22Rv1 (cell line): ENCODE data around the gene CMTM8.

Experiments
- H3K27ac ChIP-seq: fragments of 450-650 bp; 2 replicates; pipeline ENCODE4 v1.5.1; 2017
- ZFX ChIP-seq: fragments of 450-650 bp; IDR thresholded peaks from 2 replicates; pipeline ENCODE4 v1.6.1; 2017; ENCODE audit warnings: antibody characterized with exemption, borderline replicate concordance
- TF ChIP-seq, protein P1 (sequence below): fragments of 450-650 bp; IDR thresholded peaks from 2 replicates; pipeline ENCODE4 v1.5.1; 2017; ENCODE audit warnings: mild to moderate bottlenecking

Gene CMTM8

DNA sequence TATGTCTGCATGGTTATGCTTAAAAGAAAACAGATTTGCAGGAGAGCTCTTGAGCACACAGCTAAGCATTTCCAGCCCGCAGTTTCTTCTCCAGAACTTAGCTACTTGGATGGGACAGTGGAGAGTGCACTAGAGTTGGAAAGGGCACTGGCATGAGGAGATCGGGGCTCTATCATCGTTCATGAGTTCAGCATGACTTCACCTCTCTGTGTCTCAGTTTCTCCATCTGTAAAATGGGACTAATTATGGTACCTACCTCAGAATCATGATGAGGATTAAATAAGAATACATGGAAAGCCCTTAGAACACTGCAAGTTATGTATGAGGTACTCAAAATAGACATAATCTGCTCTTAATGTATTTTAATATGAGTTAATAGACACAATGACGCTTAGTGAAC lies 69.9 kb downstream of the CMTM8 start:
- no peak overlapping the region for H3K27ac ChIP-seq
- TF ChIP-seq, protein P1, sequence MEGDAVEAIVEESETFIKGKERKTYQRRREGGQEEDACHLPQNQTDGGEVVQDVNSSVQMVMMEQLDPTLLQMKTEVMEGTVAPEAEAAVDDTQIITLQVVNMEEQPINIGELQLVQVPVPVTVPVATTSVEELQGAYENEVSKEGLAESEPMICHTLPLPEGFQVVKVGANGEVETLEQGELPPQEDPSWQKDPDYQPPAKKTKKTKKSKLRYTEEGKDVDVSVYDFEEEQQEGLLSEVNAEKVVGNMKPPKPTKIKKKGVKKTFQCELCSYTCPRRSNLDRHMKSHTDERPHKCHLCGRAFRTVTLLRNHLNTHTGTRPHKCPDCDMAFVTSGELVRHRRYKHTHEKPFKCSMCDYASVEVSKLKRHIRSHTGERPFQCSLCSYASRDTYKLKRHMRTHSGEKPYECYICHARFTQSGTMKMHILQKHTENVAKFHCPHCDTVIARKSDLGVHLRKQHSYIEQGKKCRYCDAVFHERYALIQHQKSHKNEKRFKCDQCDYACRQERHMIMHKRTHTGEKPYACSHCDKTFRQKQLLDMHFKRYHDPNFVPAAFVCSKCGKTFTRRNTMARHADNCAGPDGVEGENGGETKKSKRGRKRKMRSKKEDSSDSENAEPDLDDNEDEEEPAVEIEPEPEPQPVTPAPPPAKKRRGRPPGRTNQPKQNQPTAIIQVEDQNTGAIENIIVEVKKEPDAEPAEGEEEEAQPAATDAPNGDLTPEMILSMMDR: no peak
- TF ChIP-seq ZFX: no peak

DNA sequence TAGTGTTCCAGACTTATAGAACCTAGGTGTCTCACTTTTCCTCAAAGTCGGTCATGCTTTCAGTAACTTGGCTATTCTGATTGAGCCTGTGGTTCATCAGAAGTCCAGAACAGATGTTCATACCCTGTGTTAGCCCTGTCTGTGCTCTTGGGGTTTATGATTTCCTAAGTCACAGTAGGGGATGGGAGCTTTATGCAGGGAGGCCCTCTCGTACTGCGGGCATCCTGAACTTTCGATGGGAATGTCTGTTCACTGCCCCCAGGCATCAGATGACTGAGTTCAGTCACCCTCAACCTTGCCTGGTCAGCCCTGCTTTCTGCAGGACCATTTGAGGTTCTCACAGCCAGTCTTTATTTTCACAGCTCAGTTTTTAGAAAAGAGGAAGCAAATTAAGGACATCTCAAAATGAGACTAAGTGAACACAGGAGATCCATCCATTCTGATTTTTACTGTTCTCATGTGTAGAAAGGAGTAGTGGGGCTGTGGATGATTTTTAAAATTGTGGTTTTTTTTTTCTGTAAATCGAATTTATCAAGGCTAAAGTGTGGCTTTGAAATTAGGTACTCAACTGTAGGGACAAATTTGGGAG lies 71.3 kb downstream of the CMTM8 start:
- H3K27ac ChIP-seq: no peak overlapping the region
- no peak for TF ChIP-seq ZFX
- TF ChIP-seq, protein P1: no peak

DNA sequence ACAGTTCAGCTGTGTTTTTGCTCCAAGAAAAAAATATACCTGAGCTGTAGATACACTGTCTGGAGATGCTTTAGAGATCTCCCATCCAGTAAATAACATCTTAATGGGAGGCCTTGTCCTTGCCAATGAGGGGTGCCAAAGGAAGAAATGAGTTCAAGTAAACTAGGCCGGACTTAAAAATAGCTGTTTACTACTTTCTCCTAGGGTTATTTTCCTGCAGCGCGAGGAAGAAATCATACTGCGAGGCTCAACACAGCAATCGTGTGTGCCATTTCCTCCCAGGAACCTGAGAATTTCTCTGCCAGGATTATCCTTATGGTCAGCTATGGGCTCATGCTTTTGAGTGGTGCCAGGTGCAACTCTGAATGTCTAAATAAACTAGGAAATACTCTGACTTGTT lies 71.9 kb downstream of the CMTM8 start:
- no peak overlapping the region for H3K27ac ChIP-seq
- no peak for TF ChIP-seq ZFX
- TF ChIP-seq, protein P1: no peak

DNA sequence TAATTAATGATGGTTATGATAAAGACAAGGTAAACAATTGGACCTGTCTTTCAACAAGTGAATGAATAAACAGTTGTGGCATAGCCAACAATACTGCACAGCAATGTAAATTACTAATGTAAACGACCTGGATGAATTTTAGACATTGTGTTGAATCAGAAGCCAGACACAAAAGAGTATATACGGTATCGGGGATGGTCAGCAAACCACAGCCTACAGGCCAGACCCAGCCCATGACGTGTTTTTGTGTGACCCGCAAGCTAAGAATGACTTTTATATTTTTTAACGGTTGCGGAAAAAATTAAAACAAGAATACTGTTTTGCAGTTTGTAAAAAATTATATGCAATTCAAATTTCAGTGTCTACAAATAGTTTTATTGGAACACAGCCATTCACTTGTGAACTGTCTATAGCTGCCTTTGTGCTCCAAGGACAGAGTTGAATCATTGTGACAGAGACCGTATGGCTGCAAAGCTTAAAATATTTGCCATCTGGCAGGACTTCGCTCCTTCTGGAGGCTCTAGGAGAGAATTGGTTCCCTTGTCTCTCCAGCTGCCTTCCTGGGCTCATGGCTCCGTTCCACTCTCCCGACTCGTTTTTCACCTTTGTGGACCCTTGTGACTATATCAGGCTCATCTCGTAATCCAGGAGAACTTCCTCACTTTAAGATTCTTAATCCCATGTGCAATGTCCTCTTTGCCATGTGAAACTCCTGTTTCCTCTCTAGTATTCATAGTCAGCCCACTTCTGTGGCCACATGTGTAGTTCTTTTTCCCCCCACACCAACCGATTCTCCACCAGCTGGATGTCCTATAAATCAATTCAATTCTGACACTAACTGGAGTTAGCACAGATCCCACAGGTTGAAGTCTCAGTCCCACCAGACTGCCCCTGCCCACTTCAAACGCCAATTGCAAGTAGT lies 72.7 kb downstream of the CMTM8 start:
- no peak overlapping the region for H3K27ac ChIP-seq
- TF ChIP-seq, protein P1: no peak
- no peak for TF ChIP-seq ZFX

DNA sequence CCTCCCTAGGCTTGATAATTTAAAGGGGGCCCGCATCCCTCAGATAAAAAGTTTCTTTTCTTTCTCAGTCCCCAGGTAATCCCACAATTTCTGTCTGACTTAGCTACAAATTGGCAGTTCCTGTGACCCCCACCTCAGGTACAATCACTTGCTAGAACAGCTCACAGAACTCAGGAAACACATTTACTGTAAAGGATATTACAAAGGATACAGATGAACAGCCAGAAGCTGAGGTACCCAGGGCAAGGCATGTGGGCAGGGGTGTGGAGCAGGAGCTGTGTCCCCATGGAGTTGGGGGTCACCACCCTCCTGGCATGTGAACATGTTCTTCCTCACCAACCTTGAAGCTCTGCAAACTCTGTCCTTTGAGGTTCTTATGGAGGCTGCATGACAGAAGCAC lies 73.8 kb downstream of the CMTM8 start:
- no peak overlapping the region for H3K27ac ChIP-seq
- TF ChIP-seq, protein P1: no peak
- TF ChIP-seq ZFX: no peak

DNA sequence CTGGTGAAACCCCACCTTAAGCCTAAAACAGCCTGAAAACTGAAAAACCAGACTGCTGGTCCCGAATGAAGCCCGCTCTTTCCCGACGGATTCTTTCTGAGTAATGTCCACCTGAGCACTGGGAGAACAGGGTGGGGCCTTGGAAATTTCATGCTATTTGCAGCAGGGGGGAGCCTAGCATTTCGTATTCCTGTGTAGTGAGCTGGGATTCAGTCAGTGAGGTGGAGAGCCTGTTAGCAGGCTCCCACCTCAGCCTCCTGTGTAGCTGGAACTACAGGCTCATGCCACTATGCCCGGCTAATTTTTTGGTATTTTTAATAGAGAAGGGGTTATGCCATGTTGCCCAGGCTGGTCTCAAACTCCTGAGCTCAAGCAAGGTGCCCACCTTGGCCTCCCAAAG lies 74.7 kb downstream of the CMTM8 start:
- H3K27ac ChIP-seq: no peak overlapping the region

More for the DNA sequence above, 74.7 kb downstream of the CMTM8 start:
- TF ChIP-seq ZFX: no peak
- TF ChIP-seq, protein P1: no peak
